IPS-NIHi11 (cell line): ENCODE results near the gene RBM46.
A peak's percentile ranks its signal among the peaks of the same experiment; 100 is the strongest.
"Not testable (repeated sequence)": the region's sequence is repeated elsewhere in the genome, so short reads cannot be mapped to it uniquely, and the experiment has no call there.

Experiments used
- DNase-seq: peaks from one replicate; pipeline ENCODE4 v3.0.0; 2012; ENCODE audit warnings: mixed read lengths, low spot score

RBM46 gene

DNA sequence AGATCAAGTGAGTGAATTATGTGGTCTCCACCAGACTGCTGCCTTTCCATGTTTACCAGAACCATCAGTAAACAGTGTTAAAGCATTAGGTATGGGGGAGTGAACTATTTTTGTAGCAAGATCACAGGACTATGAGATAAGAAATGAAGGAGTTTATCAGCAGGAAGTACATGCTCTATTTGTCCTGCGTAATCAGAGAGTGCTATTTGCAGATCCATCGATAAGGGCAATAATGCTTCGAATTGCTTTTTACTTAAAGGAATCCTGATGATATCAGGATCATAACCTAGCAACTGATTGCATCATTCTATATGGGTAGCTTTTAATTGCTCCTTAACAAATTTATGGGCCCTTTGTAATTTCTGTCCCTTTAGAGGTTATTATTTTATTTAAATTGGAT, 57.1 kb downstream of the RBM46 start:
- DNase-seq: no peak

DNA sequence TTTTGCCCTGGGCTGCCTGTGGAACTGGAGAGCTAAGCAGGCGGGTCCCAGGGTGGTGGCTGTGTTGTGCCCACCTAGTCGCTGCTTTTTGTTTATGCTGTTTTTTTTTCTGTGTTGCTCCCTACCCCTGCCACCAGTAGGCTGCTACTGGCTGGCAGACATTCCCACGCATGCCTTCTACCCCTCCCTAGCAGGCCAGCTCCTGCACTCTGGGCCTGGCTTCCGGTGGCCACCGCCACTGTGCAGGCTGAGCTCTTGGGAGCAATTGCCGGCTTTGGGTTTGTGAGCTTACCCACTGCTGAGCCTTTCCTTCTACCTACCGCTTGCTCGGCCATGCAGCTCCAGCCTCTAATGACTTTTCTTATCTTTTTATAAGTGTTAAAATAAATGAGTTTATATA, 57.6 kb downstream of the RBM46 start:
- DNase-seq: no peak

DNA sequence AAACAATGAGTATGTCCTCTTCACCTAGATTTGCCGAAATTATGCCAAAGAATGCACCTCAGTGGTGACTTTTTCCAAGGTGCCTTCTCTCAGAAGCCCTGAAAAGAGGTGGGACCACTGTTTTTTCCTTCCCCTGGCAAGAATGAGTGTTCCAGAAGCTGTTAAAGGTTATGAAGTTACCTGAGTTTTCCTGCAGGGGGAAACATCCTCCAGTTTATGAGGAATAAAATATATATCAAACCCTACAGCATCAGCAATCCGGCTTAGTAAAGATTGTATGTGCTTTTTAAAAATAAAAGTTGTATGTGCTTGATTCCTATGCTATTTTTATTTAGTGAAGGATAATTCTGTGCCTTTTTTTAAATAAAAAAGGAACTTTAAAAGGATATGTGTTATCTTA, 73.3 kb downstream of the RBM46 start:
- DNase-seq: peak; percentile 21

DNA sequence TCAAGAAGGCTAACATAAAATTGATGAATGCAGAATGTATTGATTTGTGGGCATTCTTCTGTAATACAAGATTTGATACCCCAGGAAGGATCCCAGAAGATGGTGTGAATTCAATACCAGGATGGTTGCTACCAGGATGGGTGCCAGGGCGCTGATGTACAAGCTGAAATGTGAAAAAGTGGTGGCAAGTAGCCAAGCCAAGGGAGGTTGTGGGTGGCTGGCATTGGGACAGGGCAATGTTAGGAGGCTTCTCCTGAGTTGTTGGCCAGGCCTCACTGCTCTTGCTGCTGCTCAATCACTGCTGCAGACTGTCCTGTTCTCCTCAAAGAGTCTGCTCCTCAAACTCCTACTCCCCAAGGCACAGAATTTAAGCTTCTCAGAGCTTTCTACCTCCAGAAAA, 77.1 kb downstream of the RBM46 start:
- no peak for DNase-seq

- DNase-seq: no peak
Measured at GRCh38 chr4:154868414-154869194, 87.5 kb downstream of the RBM46 start.

- DNase-seq: no peak
Measured at GRCh38 chr4:154869301-154869700, 88.2 kb downstream of the RBM46 start.

DNA sequence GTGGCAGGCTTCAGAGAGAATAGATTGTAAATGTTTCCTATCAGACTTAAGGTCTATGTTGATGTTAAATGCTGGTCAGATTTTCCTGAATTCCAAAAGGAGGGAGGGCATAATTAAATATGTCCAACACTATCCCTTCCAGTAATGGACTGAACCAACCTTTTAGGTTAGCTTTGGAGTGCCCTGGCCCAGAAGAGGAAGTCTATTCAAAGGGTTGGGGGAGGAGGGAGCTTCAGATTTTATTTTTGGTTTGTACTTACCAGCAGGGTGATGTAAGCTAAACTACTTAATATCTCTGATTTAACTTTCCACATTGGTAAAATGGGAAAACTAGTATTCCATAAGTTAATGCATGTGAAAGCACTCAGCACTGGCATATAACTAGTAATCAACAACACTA, 91.1 kb downstream of the RBM46 start:
- DNase-seq: no peak

DNA sequence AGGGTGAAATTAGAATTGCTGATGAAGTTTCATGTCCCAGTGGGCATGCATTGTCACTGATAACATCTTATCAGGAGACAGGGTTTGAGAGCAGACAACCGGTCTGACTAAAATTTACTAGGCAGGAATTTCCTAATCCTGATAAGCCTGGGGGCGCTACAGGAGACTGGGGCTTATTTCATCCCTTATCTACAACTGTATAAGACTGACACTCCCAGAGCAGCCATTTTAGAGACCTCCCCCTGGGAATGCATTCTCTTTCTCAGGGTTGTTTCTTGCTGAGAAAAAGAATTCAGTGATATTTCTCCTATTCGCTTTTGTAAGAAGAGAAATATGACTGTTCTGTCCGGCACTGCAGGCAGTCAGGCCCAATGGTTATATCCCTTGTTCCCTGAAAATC, 93.0 kb downstream of the RBM46 start:
- not testable (repeated sequence) for DNase-seq

- no peak for DNase-seq
Measured at GRCh38 chr4:154877110-154877760, 96.2 kb downstream of the RBM46 start.
